SK-N-SH (cell line): Measurements from ENCODE around the gene KRTAP9-8. TPM values are rescaled to one million over a fixed set of nuclear protein-coding genes. Genes with fewer than 3 reads are reported as not detected.

Experiments
- CTCF ChIA-PET: fragments of 300-600, 350-600 bp; formaldehyde crosslinking; extraction: SDS; loops from one replicate; lab custom pipeline; 2021; lab: Yijun Ruan, JAX
- POLR2A ChIA-PET: fragments of 350-600 bp; sonication (Branson Sonifier 250); formaldehyde crosslinking; extraction: SDS; loops from one replicate; lab custom pipeline; 2020; ENCODE audit warnings: antibody characterized with exemption, inconsistent platforms; lab: Yijun Ruan, JAX
- DNase-seq: peaks from one replicate; pipeline ENCODE4 v3.0.0; 2012
- H2AFZ ChIP-seq: fragments of 200-600 bp; sonication (generic); 2 replicates; pipeline ENCODE4 v1.8.1; 2016; ENCODE audit warnings: antibody characterized with exemption, mild to moderate bottlenecking, low read depth
- H3F3A ChIP-seq: fragments of 200-600 bp; sonication (generic); replicated peaks from 2 replicates; pipeline ENCODE3; 2016; ENCODE audit warnings: antibody characterized with exemption, mild to moderate bottlenecking; ENCODE audit not compliant: insufficient read depth
- H3K27ac ChIP-seq, 2 experiments: fragments of 200-500 bp in 1 of 2; fragments of 200-600 bp in 1 of 2; sonication (Bioruptor generic) in 1 of 2; sonication (generic), shearing (Covaris generic) in 1 of 2; 2 replicates each; pipeline versions ENCODE4 v1.5.1 to v1.6.1; 2014 to 2016; ENCODE audit warnings: low read depth in 2 of 2, inconsistent platforms in 1 of 2, low read length in 1 of 2, mild to moderate bottlenecking in 1 of 2, mixed read lengths in 1 of 2
- H3K27me3 ChIP-seq: fragments of 200-600 bp; sonication (generic), shearing (Covaris generic); 2 replicates; pipeline ENCODE4 v1.6.1; 2016; ENCODE audit warnings: mixed run types; ENCODE audit not compliant: insufficient read depth
- H3K36me3 ChIP-seq, 2 experiments: fragments of 200-500 bp in 1 of 2; fragments of 200-600 bp in 1 of 2; sonication (Bioruptor generic) in 1 of 2; sonication (generic) in 1 of 2; replicated peaks in 1 of 2; 2 replicates each; pipeline versions ENCODE3 to v1.5.1; 2014 to 2016; ENCODE audit warnings: low read length in 1 of 2, mild to moderate bottlenecking in 1 of 2; ENCODE audit not compliant: insufficient read depth in 2 of 2, control insufficient read depth in 1 of 2
- H3K4me1 ChIP-seq, 2 experiments: fragments of 200-500 bp in 1 of 2; fragments of 200-600 bp in 1 of 2; sonication (Bioruptor generic) in 1 of 2; sonication (generic), shearing (Covaris generic) in 1 of 2; 2 replicates each; pipeline versions ENCODE4 v1.5.1 to v1.6.1; 2014 to 2016; ENCODE audit warnings: low read depth in 1 of 2, low read length in 1 of 2, mixed run types in 1 of 2; ENCODE audit not compliant: insufficient read depth in 2 of 2, control insufficient read depth in 1 of 2
- H3K4me2 ChIP-seq: fragments of 200-600 bp; sonication (generic), shearing (Covaris generic); 2 replicates; pipeline ENCODE4 v1.6.1; 2017; ENCODE audit warnings: mixed run types
- H3K4me3 ChIP-seq, 2 experiments: fragments of 200-500 bp in 1 of 2; fragments of 200-600 bp in 1 of 2; sonication (Bioruptor generic) in 1 of 2; sonication (generic), shearing (Covaris generic) in 1 of 2; 2 replicates each; pipeline versions ENCODE4 v1.5.1 to v1.8.1; 2014 to 2016; ENCODE audit warnings: low read depth in 2 of 2, inconsistent platforms in 1 of 2, low read length in 1 of 2, mild to moderate bottlenecking in 1 of 2, mixed read lengths in 1 of 2, moderate library complexity in 1 of 2
- H3K79me2 ChIP-seq: fragments of 200-600 bp; sonication (generic); 2 replicates; pipeline ENCODE4 v1.8.1; 2017; ENCODE audit warnings: mild to moderate bottlenecking; ENCODE audit not compliant: insufficient read depth
- H3K9ac ChIP-seq: fragments of 200-600 bp; sonication (generic); 2 replicates; pipeline ENCODE4 v1.6.1; 2017; ENCODE audit warnings: mixed run types
- H3K9me2 ChIP-seq: fragments of 200-600 bp; sonication (generic); 2 replicates; pipeline ENCODE4 v1.6.1; 2017; ENCODE audit warnings: mixed run types
- H3K9me3 ChIP-seq: fragments of 200-600 bp; sonication (generic); 2 replicates; pipeline ENCODE4 v1.6.1; 2017; ENCODE audit warnings: mixed run types, mild to moderate bottlenecking, moderate library complexity
- H4K20me1 ChIP-seq: fragments of 200-600 bp; sonication (generic); 2 replicates; pipeline ENCODE4 v1.6.1; 2017; ENCODE audit warnings: mild to moderate bottlenecking, mixed run types; ENCODE audit not compliant: insufficient read depth
- CHD2 ChIP-seq: fragments of 150-350 bp; IDR thresholded peaks from 2 replicates; pipeline ENCODE4 v1.6.1; 2018; ENCODE audit warnings: low read length; ENCODE audit not compliant: partially characterized antibody
- EP300 ChIP-seq, 2 experiments: IDR thresholded peaks; 2 replicates each; pipeline versions ENCODE4 v1.4.0 to v1.6.1; 2012; ENCODE audit warnings: borderline replicate concordance in 1 of 2, low read depth in 1 of 2, low read length in 1 of 2
- EZH2phosphoT487 ChIP-seq: fragments of 200-600 bp; sonication (generic); IDR thresholded peaks from 2 replicates; pipeline ENCODE4 v1.6.1; 2017; ENCODE audit warnings: low read depth, mixed run types, mild to moderate bottlenecking, antibody characterized with exemption, moderate library complexity, borderline replicate concordance
- FOSL2 ChIP-seq: IDR thresholded peaks from 2 replicates; pipeline ENCODE4 v1.4.0; 2012; ENCODE audit warnings: low read depth, mild to moderate bottlenecking, moderate library complexity, borderline replicate concordance
- FOXJ3 ChIP-seq: sonication (generic); formaldehyde crosslinking; IDR thresholded peaks from 2 replicates; pipeline ENCODE4 v1.5.1; 2020; ENCODE audit warnings: mild to moderate bottlenecking, missing genetic modification reagents
- FOXM1 ChIP-seq: IDR thresholded peaks from 2 replicates; pipeline ENCODE4 v1.4.0; 2012; ENCODE audit warnings: low read depth, mild to moderate bottlenecking
- JUND ChIP-seq: IDR thresholded peaks from 2 replicates; pipeline ENCODE4 v1.4.0; 2012
- MEF2A ChIP-seq: IDR thresholded peaks from 2 replicates; pipeline ENCODE4 v1.4.0; 2012; ENCODE audit warnings: low read depth, borderline replicate concordance
- NRF1 ChIP-seq: IDR thresholded peaks from 2 replicates; pipeline ENCODE4 v1.6.1; 2012; ENCODE audit warnings: low read depth, mild to moderate bottlenecking, low read length
- POLR2AphosphoS5 ChIP-seq: IDR thresholded peaks from 2 replicates; pipeline ENCODE4 v1.6.1; 2012; ENCODE audit warnings: low read depth, low read length
- RAD21 ChIP-seq: IDR thresholded peaks from 2 replicates; pipeline ENCODE4 v1.6.1; 2012; ENCODE audit warnings: mild to moderate bottlenecking, low read length
- RCOR1 ChIP-seq: fragments of 150-350 bp; IDR thresholded peaks from 2 replicates; pipeline ENCODE4 v1.6.1; 2017; ENCODE audit warnings: antibody characterized with exemption, low read length
- TAF1 ChIP-seq: IDR thresholded peaks from 2 replicates; pipeline ENCODE4 v1.6.1; 2012; ENCODE audit warnings: low read depth, mild to moderate bottlenecking, low read length, moderate library complexity, borderline replicate concordance
- TCF12 ChIP-seq: IDR thresholded peaks from 2 replicates; pipeline ENCODE4 v1.4.0; 2012
- WGBS: methylation state at CpG from one replicate; pipeline ENCODE4 v1.1.6; 2017; ENCODE audit warnings: low lambda C conversion rate; 5-methylcytosine and 5-hydroxymethylcytosine counted together
- polyA plus RNA-seq, 3 experiments: library from polyadenylated mRNA; depleted of rRNA; stranded (reverse); fragments of >200 nt; gene quantifications; 2 replicates each; pipeline ENCODE4 v1.2.3, GENCODE V29; 2012
- TF ChIP-seq, protein P1 (sequence below): IDR thresholded peaks from 2 replicates; pipeline ENCODE4 v1.6.1; 2012; ENCODE audit warnings: mild to moderate bottlenecking, low read depth, low read length, moderate library complexity
- TF ChIP-seq, protein P2 (sequence below): fragments of 200-600 bp; sonication (generic); IDR thresholded peaks from 2 replicates; pipeline ENCODE4 v1.6.1; 2017; ENCODE audit warnings: antibody characterized with exemption, mild to moderate bottlenecking, moderate library complexity
- TF ChIP-seq, protein P3 (sequence below): IDR thresholded peaks from 2 replicates; pipeline ENCODE4; 2012
- TF ChIP-seq, protein P4 (sequence below): IDR thresholded peaks from 2 replicates; pipeline ENCODE4 v1.4.0; 2012; ENCODE audit warnings: low read depth, borderline replicate concordance
- TF ChIP-seq, protein P5 (sequence below): fragments of 150-350 bp; IDR thresholded peaks from 2 replicates; pipeline ENCODE4 v1.6.1; 2016; ENCODE audit warnings: mild to moderate bottlenecking, low read depth, low read length
- TF ChIP-seq, protein P6 (sequence below): IDR thresholded peaks from 2 replicates; pipeline ENCODE4 v1.4.0; 2012; ENCODE audit warnings: low read depth

Gene KRTAP9-8
- polyA plus RNA-seq, 1 of the 3 experiments (the other 2 are of a cell fraction), result not detected

DNA sequence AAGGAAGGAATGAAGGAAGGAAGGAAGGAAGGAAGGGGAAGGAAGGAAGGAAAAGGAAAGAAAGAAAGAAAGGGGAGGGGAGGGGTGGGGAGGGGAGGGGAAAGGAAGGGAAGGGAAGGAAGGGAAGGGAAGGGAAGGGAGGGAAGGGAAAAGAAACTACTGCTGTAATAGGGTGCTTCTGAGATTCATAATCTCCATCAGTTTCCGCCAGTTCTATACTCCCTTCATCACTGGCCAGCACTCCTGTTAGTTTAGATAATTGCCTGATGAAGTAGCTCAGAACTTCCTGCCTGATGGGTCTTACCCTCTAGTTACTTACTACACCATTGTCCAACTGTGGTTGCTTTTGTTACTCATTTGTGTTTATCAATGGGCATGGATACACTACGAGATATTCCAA lies 25.4 kb downstream of the KRTAP9-8 start:
- Histone ChIP-seq H3K9me2 (no peaks in the 10 kb centered on the region), H3K4me1 (no peaks in the 10 kb centered on the region), H3F3A (no peaks in the 10 kb centered on the region), H3K4me3 (no peak overlapping the region), H3K36me3 (no peaks in the 10 kb centered on the region), H3K27ac (no peak overlapping the region), H3K79me2 (no peaks in the 10 kb centered on the region), H4K20me1 (no peaks in the 10 kb centered on the region), H3K9me3 (no peaks in the 10 kb centered on the region), H3K27me3 (peaks cover 8% of the 10 kb centered on the region; the same call in 1 of the 2 replicates), H3K4me2 (no peak overlapping the region), H2AFZ (no peak overlapping the region), H3K9ac (no peak overlapping the region)
- WGBS, result 19% methylated on average over 2 of the region's 2 CpGs
- ChIA-PET POLR2A (no interaction called here), CTCF (no interaction called here)
- TF ChIP-seq EP300 (IDR thresholded peaks at IDR 0.05; ENCODE audit: borderline replicate concordance in 1 of 2, low read depth in 1 of 2, low read length in 1 of 2) (no peak), FOSL2 (no peak), FOXM1 (no peak), TCF12 (no peak), MEF2A (no peak), NRF1 (no peak), POLR2AphosphoS5 (no peak), EZH2phosphoT487 (no peak), CHD2 (no peak), RCOR1 (no peak), RAD21 (no peak), FOXJ3 (no peak), TAF1 (no peak), JUND (no peak)
- TF ChIP-seq, protein P1, sequence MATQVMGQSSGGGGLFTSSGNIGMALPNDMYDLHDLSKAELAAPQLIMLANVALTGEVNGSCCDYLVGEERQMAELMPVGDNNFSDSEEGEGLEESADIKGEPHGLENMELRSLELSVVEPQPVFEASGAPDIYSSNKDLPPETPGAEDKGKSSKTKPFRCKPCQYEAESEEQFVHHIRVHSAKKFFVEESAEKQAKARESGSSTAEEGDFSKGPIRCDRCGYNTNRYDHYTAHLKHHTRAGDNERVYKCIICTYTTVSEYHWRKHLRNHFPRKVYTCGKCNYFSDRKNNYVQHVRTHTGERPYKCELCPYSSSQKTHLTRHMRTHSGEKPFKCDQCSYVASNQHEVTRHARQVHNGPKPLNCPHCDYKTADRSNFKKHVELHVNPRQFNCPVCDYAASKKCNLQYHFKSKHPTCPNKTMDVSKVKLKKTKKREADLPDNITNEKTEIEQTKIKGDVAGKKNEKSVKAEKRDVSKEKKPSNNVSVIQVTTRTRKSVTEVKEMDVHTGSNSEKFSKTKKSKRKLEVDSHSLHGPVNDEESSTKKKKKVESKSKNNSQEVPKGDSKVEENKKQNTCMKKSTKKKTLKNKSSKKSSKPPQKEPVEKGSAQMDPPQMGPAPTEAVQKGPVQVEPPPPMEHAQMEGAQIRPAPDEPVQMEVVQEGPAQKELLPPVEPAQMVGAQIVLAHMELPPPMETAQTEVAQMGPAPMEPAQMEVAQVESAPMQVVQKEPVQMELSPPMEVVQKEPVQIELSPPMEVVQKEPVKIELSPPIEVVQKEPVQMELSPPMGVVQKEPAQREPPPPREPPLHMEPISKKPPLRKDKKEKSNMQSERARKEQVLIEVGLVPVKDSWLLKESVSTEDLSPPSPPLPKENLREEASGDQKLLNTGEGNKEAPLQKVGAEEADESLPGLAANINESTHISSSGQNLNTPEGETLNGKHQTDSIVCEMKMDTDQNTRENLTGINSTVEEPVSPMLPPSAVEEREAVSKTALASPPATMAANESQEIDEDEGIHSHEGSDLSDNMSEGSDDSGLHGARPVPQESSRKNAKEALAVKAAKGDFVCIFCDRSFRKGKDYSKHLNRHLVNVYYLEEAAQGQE, result no peak
- TF ChIP-seq, protein P2, sequence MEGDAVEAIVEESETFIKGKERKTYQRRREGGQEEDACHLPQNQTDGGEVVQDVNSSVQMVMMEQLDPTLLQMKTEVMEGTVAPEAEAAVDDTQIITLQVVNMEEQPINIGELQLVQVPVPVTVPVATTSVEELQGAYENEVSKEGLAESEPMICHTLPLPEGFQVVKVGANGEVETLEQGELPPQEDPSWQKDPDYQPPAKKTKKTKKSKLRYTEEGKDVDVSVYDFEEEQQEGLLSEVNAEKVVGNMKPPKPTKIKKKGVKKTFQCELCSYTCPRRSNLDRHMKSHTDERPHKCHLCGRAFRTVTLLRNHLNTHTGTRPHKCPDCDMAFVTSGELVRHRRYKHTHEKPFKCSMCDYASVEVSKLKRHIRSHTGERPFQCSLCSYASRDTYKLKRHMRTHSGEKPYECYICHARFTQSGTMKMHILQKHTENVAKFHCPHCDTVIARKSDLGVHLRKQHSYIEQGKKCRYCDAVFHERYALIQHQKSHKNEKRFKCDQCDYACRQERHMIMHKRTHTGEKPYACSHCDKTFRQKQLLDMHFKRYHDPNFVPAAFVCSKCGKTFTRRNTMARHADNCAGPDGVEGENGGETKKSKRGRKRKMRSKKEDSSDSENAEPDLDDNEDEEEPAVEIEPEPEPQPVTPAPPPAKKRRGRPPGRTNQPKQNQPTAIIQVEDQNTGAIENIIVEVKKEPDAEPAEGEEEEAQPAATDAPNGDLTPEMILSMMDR, result no peak
- TF ChIP-seq, protein P3, sequence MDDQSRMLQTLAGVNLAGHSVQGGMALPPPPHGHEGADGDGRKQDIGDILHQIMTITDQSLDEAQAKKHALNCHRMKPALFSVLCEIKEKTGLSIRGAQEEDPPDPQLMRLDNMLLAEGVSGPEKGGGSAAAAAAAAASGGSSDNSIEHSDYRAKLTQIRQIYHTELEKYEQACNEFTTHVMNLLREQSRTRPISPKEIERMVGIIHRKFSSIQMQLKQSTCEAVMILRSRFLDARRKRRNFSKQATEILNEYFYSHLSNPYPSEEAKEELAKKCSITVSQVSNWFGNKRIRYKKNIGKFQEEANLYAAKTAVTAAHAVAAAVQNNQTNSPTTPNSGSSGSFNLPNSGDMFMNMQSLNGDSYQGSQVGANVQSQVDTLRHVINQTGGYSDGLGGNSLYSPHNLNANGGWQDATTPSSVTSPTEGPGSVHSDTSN, result no peak
- TF ChIP-seq, protein P4, sequence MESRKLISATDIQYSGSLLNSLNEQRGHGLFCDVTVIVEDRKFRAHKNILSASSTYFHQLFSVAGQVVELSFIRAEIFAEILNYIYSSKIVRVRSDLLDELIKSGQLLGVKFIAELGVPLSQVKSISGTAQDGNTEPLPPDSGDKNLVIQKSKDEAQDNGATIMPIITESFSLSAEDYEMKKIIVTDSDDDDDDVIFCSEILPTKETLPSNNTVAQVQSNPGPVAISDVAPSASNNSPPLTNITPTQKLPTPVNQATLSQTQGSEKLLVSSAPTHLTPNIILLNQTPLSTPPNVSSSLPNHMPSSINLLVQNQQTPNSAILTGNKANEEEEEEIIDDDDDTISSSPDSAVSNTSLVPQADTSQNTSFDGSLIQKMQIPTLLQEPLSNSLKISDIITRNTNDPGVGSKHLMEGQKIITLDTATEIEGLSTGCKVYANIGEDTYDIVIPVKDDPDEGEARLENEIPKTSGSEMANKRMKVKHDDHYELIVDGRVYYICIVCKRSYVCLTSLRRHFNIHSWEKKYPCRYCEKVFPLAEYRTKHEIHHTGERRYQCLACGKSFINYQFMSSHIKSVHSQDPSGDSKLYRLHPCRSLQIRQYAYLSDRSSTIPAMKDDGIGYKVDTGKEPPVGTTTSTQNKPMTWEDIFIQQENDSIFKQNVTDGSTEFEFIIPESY, result no peak
- TF ChIP-seq, protein P5, sequence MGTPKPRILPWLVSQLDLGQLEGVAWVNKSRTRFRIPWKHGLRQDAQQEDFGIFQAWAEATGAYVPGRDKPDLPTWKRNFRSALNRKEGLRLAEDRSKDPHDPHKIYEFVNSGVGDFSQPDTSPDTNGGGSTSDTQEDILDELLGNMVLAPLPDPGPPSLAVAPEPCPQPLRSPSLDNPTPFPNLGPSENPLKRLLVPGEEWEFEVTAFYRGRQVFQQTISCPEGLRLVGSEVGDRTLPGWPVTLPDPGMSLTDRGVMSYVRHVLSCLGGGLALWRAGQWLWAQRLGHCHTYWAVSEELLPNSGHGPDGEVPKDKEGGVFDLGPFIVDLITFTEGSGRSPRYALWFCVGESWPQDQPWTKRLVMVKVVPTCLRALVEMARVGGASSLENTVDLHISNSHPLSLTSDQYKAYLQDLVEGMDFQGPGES, result no peak
- TF ChIP-seq, protein P6, sequence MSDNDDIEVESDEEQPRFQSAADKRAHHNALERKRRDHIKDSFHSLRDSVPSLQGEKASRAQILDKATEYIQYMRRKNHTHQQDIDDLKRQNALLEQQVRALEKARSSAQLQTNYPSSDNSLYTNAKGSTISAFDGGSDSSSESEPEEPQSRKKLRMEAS, result no peak
- no peak for DNase-seq
